T-helper 1 cell (primary cell): ENCODE data around the gene SIRPB1.
A peak's percentile ranks its signal among the peaks of the same experiment; 100 is the strongest.
"Not testable (repeated sequence)": the region's sequence is repeated elsewhere in the genome, so short reads cannot be mapped to it uniquely, and the experiment has no call there.

Experiments
- DNase-seq, 5 donors: peaks; one replicate each; pipeline ENCODE4 v3.0.0-alpha.2; 2012 to 2020

The SIRPB1 gene

GRCh38 chr20:1636621-1637020, 16.8 kb upstream of the SIRPB1 start:
- DNase-seq: no peak

GRCh38 chr20:1635291-1635979, 15.6 kb upstream of the SIRPB1 start:
- no peak for DNase-seq

GRCh38 chr20:1633535-1633934, 13.7 kb upstream of the SIRPB1 start:
- DNase-seq: no peak

GRCh38 chr20:1632178-1632577, 12.4 kb upstream of the SIRPB1 start:
- DNase-seq: peak in 1 of 5 donors; percentile 75

- no peak for DNase-seq
Observed at GRCh38 chr20:1631309-1632151, 11.7 kb upstream of the SIRPB1 start.

GRCh38 chr20:1630186-1630585, 10.4 kb upstream of the SIRPB1 start:
- DNase-seq: no peak

- DNase-seq: no peak
Observed at GRCh38 chr20:1629321-1629720, 9.5 kb upstream of the SIRPB1 start.

GRCh38 chr20:1628621-1629020, 8.8 kb upstream of the SIRPB1 start:
- DNase-seq: no peak

- DNase-seq: peak in 1 of 5 donors; percentile 0
Observed at GRCh38 chr20:1627200-1627550, 7.4 kb upstream of the SIRPB1 start.

- peak in 1 of 5 donors; percentile 0 for DNase-seq
Observed at GRCh38 chr20:1626528-1627199, 6.9 kb upstream of the SIRPB1 start.

- peak in 1 of 5 donors; percentile 13 for DNase-seq
Observed at GRCh38 chr20:1625083-1625690, 5.4 kb upstream of the SIRPB1 start.

GRCh38 chr20:1623501-1624205, 3.8 kb upstream of the SIRPB1 start:
- DNase-seq: peak in 1 of 5 donors; percentile 0

- DNase-seq: peak in 1 of 5 donors; percentile 63
Observed at GRCh38 chr20:1622450-1622849, 2.6 kb upstream of the SIRPB1 start.

GRCh38 chr20:1621316-1621715, 1.5 kb upstream of the SIRPB1 start:
- DNase-seq: no peak

GRCh38 chr20:1618954-1619540, 762 bp downstream of the SIRPB1 start:
- DNase-seq: no peak

GRCh38 chr20:1618479-1618878, 1.3 kb downstream of the SIRPB1 start:
- DNase-seq: peak in 1 of 5 donors; percentile 0

GRCh38 chr20:1616858-1617434, 2.9 kb downstream of the SIRPB1 start:
- DNase-seq: no peak

GRCh38 chr20:1610404-1610803, 9.4 kb downstream of the SIRPB1 start:
- DNase-seq: not testable (repeated sequence)

GRCh38 chr20:1608678-1609347, 11.0 kb downstream of the SIRPB1 start:
- DNase-seq: not testable (repeated sequence)

- no peak for DNase-seq
Observed at GRCh38 chr20:1600736-1601135, 19.1 kb downstream of the SIRPB1 start.

- DNase-seq: no peak
Observed at GRCh38 chr20:1595333-1595732, 24.5 kb downstream of the SIRPB1 start.
